ENCODE measurements around the gene GHDC.

GRCh38 chr17:42141382-42141781, 52.9 kb downstream of the GHDC start:
- TF ChIP-seq, protein P1, sequence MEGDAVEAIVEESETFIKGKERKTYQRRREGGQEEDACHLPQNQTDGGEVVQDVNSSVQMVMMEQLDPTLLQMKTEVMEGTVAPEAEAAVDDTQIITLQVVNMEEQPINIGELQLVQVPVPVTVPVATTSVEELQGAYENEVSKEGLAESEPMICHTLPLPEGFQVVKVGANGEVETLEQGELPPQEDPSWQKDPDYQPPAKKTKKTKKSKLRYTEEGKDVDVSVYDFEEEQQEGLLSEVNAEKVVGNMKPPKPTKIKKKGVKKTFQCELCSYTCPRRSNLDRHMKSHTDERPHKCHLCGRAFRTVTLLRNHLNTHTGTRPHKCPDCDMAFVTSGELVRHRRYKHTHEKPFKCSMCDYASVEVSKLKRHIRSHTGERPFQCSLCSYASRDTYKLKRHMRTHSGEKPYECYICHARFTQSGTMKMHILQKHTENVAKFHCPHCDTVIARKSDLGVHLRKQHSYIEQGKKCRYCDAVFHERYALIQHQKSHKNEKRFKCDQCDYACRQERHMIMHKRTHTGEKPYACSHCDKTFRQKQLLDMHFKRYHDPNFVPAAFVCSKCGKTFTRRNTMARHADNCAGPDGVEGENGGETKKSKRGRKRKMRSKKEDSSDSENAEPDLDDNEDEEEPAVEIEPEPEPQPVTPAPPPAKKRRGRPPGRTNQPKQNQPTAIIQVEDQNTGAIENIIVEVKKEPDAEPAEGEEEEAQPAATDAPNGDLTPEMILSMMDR (IDR thresholded peaks at IDR 0.05 in 8 of 11, conservative IDR thresholded peaks at IDR 0.05 in 3 of 11), result no peak
- TF ChIP-seq POLR2A (IDR thresholded peaks at IDR 0.05), result no peak
- TF ChIP-seq POLR2AphosphoS5 (IDR thresholded peaks at IDR 0.05), result no peak
